HG03066 (cell line): Measurements from ENCODE around the gene JPH3.
"Not testable (repeated sequence)": the region's sequence is repeated elsewhere in the genome, so short reads cannot be mapped to it uniquely, and the experiment has no call there.

Experiments used
- ATAC-seq: cut with Tn5 transposase; IDR thresholded peaks from one replicate; pipeline ENCODE4 v1.9.1; 2021; ENCODE audit warnings: low read depth; ENCODE audit not compliant: unreplicated experiment

JPH3 gene

DNA sequence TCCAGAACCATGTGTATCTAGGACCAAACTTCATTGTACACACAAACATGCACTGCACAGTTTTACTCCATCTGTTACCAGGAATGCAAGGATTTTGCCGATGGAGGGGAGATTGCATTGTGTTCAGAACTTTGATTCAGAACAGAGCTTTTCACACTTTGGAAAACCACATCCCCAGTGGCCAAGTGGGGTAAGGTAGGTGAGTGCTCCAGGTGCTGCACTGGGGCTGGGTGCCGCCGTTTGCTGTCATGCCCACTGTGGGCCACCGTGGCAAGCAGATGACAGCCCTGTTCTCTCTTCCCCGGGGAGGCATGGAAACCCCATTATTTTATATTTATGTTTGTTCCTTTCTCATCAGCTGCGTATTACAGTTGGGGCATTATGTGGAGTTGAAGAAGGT is 29.3 kb upstream of the JPH3 start:
- ATAC-seq, result no peak

DNA sequence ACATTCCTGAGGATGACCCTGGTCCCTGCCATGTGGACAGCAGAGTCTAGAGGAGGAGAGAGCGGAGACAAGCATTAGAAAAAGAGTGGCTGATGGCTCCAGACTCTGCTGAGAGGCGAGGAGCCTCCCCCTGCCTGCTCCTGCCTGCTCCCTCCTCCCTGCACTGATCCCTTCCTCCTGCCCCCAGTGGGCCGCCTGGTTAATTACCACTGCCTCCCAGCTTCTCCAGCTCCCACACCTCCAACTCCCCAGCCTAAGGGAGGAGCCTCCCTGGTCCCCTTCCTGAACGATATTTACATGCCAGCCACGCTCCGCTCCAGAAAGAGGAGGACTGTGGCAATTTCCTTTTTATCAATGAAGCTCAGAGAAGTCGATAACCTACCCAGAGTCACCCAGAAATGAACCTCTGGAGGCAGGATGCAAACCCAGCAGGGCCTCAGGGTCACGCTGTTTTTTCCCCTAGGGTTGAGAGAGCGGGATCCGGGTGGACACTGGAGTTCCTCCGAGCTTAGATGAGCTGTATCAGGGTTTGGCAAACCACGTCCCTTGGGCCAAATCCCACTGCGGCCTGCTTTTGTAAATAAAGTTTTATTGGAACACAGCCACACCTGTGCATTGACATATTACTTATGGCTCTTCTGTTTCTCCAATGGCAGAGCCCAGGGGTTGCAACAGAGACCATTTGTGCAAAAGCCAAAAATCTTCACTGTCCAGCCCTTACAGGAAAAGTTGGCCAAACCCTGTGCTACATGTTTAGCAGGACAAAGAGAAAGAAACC is 27.1 kb upstream of the JPH3 start:
- no peak for ATAC-seq

- ATAC-seq, result no peak
Observed at GRCh38 chr16:87576171-87576570, 26.1 kb upstream of the JPH3 start.

- ATAC-seq, result not testable (repeated sequence)
Observed at GRCh38 chr16:87578142-87578930, 24.0 kb upstream of the JPH3 start.

DNA sequence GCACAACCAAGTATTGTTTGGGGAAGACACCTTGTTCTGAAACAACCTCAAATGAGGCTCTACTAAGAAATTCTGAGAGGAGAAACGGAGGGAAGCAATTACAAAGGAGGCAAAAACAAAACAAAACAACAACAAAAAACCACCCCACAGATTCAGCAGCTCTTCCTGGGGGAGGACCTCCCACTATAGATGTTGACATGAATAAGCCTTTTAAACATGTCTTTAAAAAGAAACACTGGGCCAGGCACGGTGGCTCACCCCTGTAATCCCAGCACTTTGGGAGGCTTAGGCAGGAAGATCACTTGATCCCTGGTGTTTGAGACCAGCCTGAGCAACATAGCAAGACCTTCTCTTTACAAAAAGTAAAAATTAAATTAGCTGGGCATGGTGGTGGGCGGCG is 22.6 kb upstream of the JPH3 start:
- ATAC-seq, result no peak

DNA sequence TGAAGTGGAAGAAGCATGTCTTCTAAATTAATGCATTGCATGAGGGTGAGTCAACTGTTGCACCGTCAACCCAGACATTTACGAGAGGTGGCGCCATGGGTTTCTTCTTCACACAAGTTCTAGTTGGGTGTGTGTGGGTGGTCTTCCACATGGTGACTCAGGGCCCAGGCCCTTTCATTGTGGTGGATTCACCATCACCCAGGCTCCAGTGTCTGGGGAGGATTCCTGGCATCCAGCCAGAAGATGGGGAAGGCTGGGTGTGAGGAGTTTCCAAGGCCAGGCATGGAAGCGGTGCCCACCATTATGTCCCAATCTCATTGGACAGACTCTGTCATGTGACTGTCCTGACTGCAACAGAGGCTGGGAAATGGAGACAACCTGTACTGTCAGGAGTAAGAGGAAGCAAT is 21.4 kb upstream of the JPH3 start:
- ATAC-seq, result no peak

DNA sequence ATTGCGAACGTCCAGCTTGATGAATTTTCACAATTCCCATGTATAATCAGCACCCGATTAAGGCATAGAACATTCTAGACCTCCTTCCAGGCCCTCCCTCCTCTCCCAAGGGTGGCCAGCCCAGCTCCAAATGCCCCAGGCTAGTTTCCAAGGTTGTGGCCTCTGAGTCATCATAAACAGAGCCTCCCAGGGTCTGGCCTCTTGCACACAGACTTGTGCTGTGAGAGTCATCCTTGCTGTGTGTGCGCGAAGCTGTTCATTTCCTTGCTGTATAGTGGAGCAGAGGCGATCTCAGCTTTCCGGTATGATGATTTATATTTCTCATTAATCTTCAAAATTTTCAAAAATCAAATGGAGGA is 20.5 kb upstream of the JPH3 start:
- ATAC-seq, result no peak

GRCh38 chr16:87582216-87582965 is 19.9 kb upstream of the JPH3 start:
- no peak for ATAC-seq

DNA sequence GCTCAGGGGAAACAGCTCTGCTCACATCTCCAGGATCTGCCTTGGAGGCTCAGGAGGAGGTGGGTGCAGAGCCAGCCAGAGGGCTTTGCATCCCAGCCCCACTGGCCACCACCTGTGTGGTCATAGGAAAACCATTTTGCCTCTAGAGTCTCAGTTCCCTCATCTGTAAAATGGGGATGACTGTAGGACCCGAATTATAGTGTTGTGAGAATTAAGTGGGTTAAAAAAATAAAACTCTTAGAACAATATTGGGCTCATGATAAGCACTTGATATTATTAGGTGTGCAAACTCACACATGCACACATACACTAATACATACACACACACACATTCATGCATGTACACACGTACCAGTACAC is 19.4 kb upstream of the JPH3 start:
- no peak for ATAC-seq

DNA sequence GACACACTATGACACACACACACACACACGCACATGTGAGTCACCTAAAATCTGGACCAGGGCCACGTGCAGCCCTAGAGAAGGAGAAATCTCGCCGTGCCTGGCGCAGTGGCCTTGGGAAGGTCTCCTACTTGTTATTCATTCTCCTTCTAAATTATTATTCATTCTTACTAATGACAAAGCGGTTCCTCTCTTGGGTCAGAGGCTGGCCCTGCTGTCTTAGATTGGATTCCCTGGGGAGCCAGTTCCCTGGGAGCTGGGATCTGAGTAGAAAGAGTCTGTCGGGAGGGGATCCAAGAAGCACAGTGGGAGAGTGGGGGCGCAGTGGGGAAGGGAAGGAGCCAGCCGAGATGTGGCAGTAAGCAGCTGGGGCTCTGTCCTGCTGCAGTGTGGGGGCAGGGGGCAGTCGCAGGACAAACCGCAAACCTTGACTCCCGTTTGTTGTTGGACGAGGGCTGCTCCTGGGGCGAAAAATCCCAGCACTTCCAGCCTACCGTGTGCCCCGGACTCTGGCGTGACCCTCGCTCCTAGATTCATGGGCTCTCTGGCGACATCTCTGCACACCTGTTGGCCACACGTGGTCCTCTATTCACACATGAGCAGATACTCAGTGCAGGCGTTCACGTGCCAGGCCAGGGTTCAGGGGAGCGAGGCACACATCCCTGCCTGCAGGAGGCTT is 18.7 kb upstream of the JPH3 start:
- no peak for ATAC-seq

DNA sequence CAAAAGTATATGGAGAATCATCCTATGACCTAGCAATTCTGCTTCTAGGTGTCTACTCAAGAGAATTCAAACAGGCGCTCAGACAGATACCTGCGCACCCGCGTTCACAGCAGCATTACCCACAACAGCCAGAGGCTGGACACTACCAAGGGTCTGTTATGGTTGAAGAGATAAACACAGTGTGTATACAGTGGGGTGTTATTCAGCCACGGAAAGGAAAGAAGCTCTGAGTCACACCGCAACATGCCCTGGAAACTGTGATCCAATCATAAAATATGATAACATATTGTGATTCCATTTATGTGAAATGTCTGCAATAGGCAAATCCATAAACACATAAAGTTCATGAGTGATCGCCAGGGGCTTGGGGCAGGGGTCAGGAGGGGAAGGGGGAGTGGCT is 18.0 kb upstream of the JPH3 start:
- ATAC-seq, result no peak

DNA sequence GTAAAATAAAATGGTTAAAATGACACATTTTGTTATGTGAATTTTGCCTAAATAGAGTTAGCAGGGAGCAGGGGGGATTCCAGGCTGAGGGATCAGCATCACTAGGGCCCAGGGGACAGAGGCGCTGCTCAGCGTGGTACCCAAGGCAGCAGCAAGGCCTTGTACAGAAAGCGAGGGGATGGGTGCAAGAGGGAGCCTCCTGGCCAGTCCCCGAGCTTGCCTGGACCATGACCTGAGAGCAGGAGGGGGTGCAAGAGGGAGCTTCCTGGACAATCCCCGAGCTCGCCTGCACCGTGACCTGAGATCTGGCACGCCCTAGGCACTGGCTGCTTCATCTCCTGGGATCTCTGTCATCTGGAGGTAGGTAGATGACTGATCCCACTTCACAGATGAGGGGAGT is 17.3 kb upstream of the JPH3 start:
- ATAC-seq, result no peak

GRCh38 chr16:87585442-87586200 is 16.7 kb upstream of the JPH3 start:
- no peak for ATAC-seq

- no peak for ATAC-seq
Observed at GRCh38 chr16:87586201-87586782, 16.0 kb upstream of the JPH3 start.

- no peak for ATAC-seq
Observed at GRCh38 chr16:87587636-87588035, 14.7 kb upstream of the JPH3 start.

GRCh38 chr16:87592018-87592712 is 10.1 kb upstream of the JPH3 start:
- no peak for ATAC-seq

GRCh38 chr16:87593710-87594258 is 8.5 kb upstream of the JPH3 start:
- ATAC-seq, result no peak

DNA sequence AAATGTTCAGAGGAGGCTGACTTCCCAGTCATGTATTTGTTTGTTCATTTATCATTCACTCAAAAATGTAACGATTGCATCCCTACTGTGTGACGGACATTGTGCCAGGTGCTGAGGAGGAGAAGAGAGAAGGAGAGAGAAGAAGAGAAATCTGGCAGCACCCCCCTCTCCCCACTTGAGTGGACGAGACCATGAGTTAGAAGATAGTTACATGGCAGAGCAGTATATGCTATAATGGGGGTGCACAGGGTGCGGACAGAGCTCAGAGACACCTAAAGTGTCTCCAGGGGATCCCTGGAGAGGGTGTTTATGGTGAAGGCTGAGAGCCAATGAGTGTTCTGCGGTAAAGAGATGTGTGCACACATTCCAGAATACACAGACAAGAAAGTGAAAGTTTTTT is 6.6 kb upstream of the JPH3 start:
- no peak for ATAC-seq

GRCh38 chr16:87597324-87597830 is 4.9 kb upstream of the JPH3 start:
- no peak for ATAC-seq
